EL (cell line): ENCODE data around the gene DAPK2.
"Not testable (repeated sequence)": the region's sequence is repeated elsewhere in the genome, so short reads cannot be mapped to it uniquely, and the experiment has no call there.

ENCODE experiments used
- DNase-seq: peaks from one replicate; pipeline ENCODE4 v3.0.0-alpha.2; 2016

Gene DAPK2

DNA sequence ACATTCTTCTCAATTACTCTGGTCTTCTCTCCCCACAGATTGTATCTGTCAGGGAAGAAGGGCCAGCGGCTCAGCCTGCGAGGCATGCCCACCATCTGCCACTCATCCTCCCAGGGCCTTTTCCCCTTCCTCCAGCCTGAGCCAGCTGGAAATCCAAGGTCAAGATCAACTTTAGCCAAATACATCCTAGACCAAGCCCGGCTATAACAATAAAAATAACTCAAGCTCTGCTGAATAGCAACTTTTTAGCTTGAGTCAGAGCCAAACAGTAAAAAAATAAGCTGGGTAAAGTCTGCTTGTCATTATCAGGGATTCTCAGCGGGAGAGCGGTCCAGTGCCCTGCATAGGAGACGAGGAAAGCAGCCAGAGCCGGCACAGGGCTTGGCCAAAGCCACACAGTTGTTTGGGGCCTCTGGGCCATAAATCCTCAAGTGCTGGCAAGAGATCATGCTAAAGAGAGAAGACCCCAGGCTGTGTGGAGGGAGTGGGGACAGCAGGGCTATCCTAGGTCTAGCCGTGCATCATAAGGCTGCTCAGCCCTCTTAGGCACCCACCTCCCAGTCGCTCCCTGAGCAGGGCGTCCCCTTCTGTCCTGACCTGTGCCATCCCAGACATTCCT, 136.4 kb downstream of the DAPK2 start:
- DNase-seq = peak; percentile 79

DNA sequence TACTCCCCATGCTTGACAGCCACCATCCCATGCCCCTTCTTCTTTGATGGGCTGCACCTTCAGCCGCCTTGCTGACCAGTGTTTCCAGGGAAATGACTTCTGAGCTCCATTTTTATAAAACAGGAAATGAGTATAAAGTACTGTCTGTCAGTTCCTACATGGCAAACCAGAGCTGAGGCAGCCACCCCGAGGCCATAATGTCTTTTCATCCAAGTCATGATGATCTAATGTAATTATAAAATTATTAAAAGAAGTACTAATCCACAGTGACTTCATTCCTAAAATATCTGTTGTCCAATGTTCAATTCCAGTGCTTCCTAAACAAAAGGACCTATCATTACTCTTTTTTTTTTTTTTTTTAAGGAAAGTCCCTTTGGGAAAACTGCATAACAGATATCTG, 137.3 kb downstream of the DAPK2 start:
- peak; percentile 85 for DNase-seq

DNA sequence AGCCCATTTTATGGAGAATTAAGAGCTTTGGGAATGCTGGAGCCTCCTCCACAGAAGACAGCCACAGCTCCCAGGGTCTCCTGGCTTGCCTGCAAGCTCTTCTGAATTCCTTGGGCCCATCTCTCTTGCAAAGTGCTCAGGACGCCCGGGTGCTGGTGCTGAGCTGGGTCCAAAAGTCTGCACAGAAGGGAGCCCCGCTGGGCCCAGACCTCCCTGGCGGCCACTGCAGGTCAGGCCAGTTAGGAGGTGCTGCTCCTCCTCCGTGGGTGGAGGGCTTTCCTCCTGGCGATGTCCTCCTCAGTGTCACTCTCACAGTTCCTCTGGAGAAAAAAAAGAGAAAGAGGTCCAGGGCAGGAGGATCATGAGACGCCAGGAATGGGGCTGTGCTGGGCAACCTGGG, 138.0 kb downstream of the DAPK2 start:
- DNase-seq = no peak

DNA sequence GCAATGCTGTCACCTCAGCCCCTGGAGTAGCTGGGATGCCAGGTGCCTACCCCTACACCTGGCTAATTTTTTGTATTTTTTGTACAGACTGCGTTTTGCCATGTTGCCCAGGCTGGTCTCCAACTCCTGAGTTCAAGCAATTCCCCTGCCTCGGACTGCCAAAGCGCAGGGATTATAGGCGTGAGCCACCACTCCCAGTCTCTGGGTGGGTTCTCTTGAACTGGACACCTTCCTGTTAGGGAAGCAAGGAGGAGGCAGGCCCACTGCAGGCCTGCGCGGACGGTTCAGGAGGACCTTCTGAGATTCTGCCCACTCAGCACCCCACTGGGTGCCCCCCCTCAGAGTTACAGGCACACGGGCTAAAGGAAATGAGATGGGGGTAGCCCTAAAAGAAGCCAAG, 138.8 kb downstream of the DAPK2 start:
- no peak for DNase-seq

DNA sequence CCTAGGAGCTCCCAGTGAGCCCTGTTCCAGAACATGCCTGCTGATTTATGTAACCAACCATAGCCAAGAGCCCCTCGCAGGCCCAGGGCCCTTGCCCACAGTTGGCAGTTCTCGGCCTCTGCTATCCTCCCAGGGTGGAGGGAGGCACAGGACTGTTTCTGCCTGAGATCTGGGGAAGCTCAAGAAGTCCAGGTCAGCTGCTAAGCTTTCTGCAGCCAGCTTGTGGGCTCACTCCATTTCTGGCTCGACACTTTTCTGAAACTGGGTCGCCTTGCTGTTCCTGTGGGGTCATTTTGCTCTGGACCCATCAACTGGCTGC, 140.1 kb downstream of the DAPK2 start:
- no peak for DNase-seq

DNA sequence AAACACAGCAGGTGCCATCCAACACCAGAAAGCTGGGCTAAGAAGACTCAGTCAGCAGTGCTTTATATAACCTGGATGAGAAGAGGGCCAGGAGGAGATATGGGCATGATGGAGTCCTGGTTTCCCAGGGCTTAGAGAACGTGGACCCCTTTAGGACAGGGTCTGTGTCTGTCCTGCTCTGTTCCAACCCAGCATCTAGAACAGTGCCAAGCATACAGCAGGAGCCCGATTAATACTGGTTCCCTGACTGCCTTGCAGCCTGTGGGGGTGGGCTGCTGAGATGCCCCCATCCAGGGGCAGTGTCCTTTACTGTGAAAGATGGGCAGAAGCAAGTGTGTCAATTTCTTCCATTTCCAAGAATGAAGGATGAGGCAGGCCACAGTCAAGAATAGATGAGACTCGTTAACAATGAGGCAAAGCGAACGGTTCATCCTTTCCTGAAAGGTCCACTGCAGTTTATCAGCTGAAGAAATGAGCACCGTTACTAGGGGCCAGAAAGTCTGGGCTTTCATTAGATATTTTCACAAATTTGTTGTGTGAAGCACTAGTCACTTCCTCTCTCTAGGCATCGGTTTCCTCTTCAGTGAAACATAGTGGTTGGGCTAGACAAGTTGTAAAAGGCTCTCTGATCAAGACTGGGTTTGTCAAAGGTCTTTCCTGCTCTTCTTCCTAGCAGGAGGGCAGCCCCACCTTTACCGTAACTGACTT, 140.6 kb downstream of the DAPK2 start:
- no peak for DNase-seq

DNA sequence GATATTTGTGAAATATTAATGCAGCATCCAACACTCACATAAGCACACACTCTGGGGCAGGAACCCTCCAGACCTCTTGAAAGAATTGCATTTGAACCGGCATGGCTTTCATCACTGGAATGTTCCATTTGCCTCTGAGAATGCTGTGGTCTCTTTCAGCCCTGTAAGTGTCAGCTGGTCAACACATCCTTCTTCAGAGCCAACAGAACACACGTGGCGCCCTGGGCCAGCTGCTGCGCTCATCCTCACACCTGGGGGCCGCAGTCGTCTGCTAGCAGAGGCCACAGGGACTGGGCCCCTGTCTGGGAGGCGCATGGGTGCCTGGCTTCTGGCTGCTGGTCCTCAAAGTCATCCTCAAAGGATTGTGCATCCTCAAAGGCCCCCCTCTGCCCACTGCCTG, 141.2 kb downstream of the DAPK2 start:
- no peak for DNase-seq

DNA sequence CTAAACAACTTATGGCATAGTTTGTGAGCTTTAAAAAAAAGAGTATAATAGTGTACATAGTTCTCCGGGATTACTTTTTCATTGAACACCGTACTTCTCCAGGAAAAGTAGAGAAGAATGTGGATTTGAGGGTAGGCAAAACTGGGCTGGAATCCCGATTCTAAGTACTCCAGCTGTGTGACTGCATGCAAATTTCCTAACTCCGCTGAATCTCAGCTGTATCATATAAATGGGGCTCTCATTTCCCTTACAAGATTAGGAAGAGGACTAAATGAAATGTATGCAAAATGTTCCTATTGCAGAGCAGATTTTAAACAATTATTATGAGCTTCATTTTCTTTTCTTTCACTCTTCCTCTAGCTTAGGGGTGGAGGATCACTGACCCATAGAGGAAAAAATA, 142.2 kb downstream of the DAPK2 start:
- no peak for DNase-seq

DNA sequence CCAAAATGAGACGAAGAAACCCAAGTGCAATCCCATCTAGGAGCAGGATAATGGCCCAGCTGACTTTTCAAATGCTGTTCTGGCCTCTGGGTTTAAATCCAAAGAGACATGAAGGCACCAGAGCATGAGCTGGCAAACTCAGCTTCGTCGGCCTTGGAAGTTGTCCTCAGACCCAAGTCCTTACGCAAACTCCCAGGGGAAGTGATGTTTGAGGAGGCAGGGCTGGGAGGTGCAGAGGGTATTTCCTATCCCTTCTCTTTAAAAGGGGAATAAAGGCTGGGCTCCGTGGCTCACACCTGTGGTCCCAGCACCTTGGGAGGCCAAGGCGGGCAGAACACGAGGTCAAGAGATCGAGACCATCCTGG, 143.6 kb downstream of the DAPK2 start:
- DNase-seq = no peak

DNA sequence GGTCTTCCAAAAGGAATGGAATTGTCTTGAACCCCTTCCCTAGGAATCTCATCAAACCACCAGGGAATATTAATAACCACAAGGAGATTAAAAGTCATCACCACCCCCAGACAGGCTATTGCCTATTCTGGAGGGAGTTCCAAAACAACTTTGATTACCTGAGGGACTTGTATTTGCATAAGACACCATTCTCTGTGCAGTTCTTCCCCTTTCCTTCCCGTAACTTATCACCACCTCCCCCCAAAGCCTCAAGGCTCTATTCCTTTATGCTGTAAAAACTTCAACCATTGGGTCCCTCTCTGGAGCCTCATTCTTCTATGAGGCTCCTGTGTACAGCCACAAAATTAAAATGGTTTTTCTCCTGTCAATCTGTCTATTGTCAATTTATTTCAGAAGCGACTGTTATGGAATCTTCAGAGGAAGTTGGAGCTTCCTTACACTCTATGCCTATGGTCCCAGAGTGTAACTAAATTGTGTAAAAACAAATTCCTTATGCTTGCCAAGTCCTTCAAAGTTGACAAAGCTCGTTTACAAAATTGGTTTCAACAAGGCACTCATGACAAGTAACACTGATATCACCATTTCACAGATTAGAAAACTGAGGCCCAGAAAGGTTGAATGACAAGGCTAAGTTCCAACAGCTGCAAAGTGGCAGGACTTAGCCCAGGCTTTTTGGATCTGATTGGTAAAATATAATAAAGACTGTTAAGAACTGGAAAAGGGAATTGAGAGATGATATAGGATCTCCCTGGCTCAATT, 144.2 kb downstream of the DAPK2 start:
- no peak for DNase-seq

DNA sequence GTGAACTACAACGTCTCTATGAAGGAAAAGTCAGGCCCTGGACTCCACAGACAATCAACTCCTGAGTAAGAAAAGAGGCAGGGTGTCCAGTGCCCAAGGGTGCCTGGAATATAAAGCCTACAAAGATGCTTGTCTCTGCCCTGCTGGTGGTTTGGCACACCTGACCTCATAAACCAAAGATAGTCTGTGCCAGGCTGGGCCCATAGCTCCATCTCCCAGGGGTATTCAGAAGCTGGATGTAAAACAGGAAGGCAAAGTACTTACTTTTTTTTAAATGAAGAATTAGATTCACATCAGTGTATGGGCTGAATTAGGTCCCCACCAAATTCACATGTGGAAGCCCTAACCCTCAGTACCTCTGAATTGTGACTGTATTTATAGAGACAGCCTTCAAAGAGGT, 146.0 kb downstream of the DAPK2 start:
- no peak for DNase-seq

DNA sequence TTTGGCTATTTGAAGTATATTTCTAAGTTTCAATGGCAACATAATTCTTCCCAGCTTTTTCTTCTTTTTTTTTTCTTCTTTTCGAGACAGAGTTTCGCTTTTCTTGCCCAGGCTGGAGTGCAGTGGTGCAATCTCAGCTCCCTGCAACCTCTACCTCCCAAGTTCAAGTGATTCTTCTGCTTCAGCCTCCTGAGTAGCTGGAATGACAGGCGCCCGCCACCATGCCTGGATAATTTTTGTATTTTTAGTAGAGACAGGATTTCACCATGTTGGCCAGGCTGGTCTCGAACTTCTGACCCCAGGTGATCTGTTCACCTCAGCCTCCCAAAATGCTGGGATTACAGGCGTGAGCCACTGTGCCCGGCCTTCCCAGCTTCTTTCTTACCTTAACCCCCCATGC, 146.7 kb downstream of the DAPK2 start:
- not testable (repeated sequence) for DNase-seq

DNA sequence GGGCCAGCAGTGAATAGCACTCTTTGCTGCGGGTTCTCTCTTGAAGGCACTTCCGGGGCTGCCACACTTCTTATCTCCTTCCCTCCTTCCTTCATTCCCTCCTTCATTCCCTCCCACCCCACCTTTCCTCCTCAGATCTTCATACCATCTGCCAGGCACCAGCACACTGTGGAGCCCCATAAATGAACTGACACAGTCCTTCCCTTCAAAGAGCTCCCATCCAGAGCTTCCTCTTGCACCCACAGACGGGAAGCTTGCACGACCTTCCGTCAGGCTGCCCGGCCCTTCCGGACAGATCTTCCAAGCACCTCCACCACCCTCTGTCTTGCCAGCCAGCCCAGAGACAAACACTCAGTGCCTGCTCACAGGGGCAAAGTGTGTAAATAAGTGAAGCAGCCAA, 147.1 kb downstream of the DAPK2 start:
- no peak for DNase-seq

DNA sequence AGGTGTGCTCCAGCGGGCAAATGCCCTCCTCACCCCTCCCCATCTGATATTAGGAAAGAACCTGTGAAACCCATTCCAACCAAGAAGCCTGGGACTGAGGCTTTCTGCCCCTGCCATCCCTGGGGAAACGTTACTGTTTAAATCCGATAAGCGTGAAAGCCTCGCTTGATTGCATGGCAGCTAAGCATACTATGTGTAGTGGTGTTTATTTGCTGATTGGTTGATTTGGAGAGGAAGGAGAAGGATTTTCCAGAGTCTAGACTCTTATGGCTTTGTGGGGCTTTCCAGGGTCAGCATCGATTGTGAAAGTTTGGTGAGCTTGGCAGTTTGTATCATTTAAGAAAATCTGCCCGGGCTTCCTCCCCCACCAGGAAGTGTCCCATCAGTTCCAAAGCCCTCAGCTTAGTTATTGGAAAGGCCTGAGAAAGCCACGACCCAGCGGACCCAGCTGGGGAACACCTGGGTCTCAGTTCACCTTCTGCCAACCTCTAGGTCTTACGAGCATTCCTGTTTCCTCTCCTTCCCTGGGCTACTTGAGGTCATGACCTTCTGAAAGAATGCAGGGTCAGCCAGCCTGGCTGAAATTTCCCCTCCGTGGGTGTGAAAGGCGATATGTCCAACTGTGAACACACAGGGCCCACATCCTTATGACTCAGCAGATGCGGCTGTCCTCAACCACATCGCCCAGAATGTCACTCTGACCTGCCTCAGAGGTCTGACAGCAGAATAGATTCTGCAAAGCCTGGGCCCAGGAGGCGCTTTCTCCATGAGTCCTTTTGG, 149.8 kb downstream of the DAPK2 start:
- DNase-seq = peak; percentile 83

DNA sequence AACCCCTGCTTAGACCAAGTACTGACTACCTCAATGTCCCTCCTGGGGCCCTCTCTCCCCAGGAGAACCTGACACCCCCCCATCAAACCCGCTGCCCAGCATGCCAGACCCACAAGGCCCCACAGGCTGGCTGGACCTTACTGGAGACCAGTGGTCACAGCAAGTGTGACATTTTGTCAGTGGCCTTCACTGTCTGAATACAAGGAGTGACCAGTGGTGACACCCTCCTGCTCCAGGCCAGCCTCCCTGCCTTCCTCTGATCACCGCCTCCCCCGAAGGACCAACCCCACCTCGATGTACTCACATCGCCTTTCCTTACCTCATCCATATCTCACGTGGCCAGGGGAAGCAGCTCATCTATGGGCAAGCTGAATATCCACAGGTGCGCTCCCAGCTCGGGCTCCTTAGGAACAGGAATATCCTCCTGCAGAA, 150.5 kb downstream of the DAPK2 start:
- DNase-seq = no peak

DNA sequence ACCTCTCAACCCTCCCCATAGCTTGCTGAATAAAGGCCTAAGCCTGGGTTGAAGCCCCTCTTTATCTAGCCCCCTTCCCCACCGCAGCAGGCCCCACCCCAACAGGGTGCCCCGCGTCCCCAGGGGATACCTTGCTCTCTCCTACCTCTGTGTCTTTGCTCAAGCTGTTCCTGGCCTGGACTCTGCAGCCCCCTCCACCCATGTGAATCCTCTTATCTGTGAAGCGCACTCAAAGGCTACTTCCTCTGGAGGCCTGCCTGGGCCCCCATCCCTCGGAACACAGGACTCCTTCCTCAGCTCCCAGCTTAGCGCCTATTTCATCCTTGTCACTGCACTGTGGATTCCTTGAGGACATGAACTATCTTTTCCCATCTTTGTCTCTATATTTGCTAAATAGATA, 151.1 kb downstream of the DAPK2 start:
- no peak for DNase-seq

DNA sequence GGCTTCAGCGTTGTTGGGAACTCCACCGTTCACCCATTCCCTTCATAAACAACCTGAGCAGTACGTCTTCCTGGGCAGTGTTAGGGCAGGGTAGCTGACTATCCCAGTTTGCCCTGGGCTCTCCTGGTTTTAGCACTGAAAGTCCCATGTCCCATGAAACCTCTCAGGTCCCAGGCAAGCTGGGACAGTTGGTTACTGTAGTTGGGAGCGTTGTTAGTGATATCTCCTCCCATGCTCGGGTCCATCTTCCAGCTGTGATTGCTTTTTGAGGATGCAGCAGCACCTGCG, 151.7 kb downstream of the DAPK2 start:
- DNase-seq = no peak

DNA sequence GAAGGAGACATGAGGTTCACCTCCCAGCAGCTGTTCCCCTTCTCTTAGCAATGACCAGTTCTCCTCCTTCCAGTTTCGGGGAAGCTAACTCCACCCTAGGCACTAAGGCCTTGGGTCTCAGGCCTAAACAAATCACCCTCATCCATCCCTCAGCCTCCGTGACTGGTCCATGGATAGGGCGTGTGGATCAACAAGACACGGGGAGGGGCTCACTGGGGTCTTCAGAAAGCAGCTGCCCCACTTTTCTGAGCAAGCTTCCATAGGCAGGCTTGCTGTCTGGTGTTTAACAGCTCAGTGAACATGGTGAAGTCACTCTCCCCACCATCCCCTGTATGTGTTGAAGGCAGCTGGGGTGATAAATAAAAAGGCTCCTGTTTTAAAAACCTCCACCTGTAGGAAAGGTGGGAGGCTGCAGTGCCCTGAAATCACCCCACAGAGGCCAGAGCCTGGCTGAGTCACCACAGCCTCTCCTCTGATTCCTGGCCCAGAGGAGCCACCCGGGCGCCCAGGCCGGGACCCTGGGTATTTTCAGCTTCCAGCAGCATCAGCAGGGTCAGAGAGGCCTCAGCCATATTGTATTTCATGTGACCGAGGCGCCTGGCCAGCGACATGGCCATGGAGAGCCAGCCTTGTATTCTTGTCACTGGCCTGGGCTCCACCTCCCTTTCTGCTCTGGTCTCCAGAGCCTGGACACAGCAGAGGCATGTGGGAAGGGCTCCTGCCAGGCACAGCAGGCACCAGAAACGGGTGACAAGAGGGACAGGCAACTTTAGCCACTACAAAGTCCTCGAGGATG, 152.2 kb downstream of the DAPK2 start:
- DNase-seq = no peak

DNA sequence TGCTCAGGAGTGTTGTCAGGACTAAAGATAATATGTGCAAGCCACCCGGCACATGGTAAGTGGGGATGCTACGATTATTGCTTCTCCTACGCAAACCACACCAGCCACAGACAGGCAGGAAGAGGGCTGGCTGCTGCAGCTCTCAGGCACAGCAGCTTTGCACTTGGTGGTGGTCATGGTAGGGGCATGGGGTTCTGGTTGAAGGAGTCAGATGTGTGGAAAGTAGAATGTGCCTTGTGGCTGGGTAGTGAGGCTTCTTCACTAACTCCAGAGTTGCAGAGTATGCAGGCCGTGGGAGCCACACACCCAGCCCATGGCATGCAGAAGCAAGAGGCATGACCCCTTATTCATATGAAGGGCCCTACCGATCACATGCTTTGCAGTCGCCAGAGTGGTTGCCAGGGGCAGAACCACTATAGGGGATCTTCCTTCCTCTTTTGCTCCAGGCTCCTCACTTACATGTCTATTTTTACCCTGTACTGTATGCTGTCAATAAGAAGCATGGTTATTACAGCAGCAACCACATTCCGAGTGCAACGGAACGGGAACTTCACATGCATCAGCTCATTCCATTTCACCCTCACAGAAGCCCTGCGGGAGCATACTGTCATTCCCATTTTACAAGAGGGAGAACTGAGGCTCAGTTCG, 153.4 kb downstream of the DAPK2 start:
- DNase-seq = no peak

DNA sequence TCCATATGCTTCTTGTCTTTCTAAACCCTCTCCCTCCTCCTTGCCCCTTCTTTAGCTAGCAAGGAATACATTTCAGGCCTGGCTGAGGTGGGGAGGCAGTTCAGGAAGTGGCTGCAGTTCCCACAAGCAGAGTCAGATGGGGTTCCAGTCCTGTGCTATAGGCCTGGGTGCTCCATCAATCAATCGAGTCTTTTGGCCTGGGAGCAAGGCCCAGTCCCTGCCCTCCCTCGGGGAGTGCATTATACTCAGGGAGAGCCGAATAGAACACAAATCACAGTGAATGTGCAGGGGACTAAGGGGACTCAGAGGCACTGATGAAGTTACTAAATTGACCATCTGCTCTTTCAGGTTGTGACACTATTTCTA, 154.5 kb downstream of the DAPK2 start:
- no peak for DNase-seq

DNA sequence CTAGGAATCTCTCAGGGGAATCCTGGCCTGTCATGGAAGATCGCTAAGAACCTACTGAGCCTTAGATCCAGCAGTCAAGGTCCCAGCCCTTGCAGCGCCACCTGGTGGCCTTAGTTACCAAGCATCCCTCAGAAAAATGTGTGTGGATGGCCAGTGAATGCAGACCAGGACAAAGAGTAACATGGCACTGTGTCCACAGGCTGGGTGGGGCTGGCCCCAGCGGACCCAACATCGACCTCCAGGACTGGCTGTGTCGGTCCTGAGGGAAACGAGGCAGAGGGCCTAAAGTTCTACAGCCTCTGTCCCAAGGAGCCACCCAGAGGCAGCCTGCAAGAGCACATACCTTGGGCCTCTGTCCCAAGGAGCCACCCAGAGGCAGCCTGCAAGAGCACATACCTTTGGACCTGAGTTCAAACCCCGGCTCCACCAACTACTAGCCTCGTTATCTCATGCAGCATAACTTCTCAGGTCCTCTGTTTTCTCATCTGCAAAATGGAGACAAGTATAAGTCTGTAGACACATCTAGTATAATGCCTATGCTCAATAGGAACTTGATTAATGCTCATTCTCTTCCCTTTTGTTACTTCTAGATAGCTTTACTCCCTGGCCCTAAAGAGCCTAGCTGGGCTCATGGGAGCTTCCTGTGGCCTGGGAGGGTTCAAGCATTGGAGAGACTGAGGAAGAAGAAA, 155.1 kb downstream of the DAPK2 start:
- DNase-seq = peak; percentile 78

DNA sequence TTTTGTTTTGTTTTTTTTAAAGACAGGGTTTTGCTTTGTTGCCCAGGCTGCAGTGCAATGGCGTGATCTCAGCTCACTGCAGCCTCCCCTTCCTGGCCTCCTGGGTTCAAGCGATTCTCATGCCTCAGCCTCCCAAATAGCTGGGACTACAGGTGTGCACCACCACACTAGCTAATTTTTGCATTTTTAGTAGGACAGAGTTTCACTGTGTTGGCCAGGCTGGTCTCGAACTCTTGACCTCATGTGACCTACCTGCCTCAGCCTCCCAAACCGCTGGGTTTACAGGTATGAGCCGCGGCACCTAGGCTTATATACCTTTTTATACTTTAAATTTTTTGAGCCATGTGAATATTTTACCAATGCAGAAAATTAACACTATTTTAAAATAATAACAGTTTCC, 155.7 kb downstream of the DAPK2 start:
- no peak for DNase-seq
